ENCODE data around the gene OPRD1. TPM values are rescaled to one million over a fixed set of nuclear protein-coding genes. Genes with fewer than 3 reads are reported as not detected.
A peak's percentile ranks its signal among the peaks of the same experiment; 100 is the strongest.

Gene OPRD1
- total and polyA plus RNA-seq, 7 experiments from 2014 or later: not detected

DNA sequence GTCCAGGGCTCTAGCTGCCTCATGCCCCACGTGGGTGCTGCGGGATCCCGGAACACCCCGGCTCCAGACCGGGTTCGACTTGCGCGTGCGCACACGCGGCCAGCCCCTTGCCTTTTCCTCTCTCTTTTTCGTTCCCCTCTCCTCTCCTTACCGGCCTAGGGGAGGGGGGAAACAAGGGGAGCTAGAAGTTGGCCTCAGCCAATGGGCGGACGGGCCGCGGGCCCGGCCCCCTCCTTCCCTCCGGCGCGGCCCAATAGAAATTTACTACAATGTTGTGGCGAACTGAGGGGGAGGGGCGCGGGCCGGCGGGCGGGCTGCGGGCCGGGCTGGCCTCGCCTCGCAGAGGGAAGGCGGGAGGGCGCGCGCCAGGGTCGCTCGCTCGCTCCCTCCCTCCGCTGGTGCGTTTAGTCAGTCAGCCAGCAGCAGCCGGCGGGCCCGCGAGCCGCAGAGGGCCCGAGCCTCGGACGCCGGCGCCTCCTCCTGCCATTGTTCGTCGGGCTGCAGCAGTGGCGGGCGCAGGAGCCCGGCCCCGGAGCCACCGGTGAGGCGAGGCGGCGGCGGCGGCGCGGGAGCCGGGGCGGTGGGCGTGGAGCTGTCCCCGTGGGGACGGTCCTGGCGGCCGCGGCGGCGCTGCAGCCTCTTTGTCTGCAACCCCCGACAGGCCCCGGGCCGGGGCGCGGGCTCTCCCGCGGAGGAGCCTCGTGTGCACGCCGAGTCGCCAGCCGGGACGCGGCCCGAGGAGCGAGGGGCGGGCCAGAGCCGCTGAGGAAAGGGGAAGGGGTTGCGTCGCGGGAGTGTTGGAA, 102.5 kb downstream of the OPRD1 start, which contains the start of gene EPB41:
EPB41 (plus strand) TSS at position 342 of the 803 bp plus-strand sequence. CDS start 72,869 bp downstream, outside the sequence.
- Histone ChIP-seq H3K4me3 (ENCODE audit: low read length) (peak within 1 kb of the TSS; percentile 91), H3K27me3 (ENCODE audit: control insufficient read depth in 2 of 2, insufficient read depth in 2 of 2, low read length in 2 of 2) (no peaks in the 10 kb centered on the region), H3K4me1 (ENCODE audit: control insufficient read depth in 2 of 2, insufficient read depth in 2 of 2, low read length in 2 of 2) (peaks cover 34 to 37% of the 10 kb centered on the region in 2 donors), H3K27ac (ENCODE audit: low read depth, low read length) (peak within 1 kb of the TSS; percentile 73), H3K9me3 (ENCODE audit: control insufficient read depth in 2 of 3, low read length in 3 of 3) (no peaks in the 10 kb centered on the region), H3K36me3 (ENCODE audit: control insufficient read depth in 2 of 3, insufficient read depth in 3 of 3, low read length in 3 of 3) (peaks cover 0 to 4% (median 0%) of the 10 kb centered on the region in 3 experiments)
- ATAC-seq: peak; percentile 94
- POLR2A ChIA-PET: interaction anchor here (0.5 to 5.8 kb wide), 25 partner anchors 8 to 268 kb away, joined by 3 to 49 read pairs (median 4); partner anchors contain the start of genes GMEB1, RNU11 and SRSF4
- Mint-ChIP-seq H3K36me3 (peaks cover 0 to 12% (median 0%) of the 10 kb centered on the region in 5 donors), H3K4me3 (peak within 1 kb of the TSS; percentile 95 to 100 (median 99)), H3K27ac (peak within 1 kb of the TSS; percentile 87 to 97 (median 96)), H3K4me1 (peaks cover 32 to 51% (median 39%) of the 10 kb centered on the region in 7 donors), H3K9me3 (no peaks in the 10 kb centered on the region), H3K27me3 (no peaks in the 10 kb centered on the region)
- CTCF ChIA-PET: interaction anchor here (0.7 to 1.7 kb wide), 5 partner anchors 13 to 120 kb away, joined by 3 to 8 read pairs (median 3); no protein-coding TSS in a partner anchor
- peak; percentile 81 to 94 (median 87) for DNase-seq
- intact Hi-C loops (cut with micrococcal nuclease): loop anchor here (1.0 to 10.0 kb wide), 6 partner anchors 13 to 1460 kb away; no protein-coding TSS in a partner anchor

- intact Hi-C loops (cut with micrococcal nuclease): loop anchor here (1.0 to 10.0 kb wide), 4 partner anchors 12 to 1460 kb away; no protein-coding TSS in a partner anchor
- peaks cover 37 to 54% (median 47%) of the 10 kb centered on the region in 7 donors for H3K4me1 Mint-ChIP-seq
- peak overlapping the region; percentile 95 to 100 (median 99) for H3K4me3 Mint-ChIP-seq
- H3K27me3 Mint-ChIP-seq: no peaks in the 10 kb centered on the region
- Histone ChIP-seq H3K27me3 (ENCODE audit: control insufficient read depth in 2 of 2, insufficient read depth in 2 of 2, low read length in 2 of 2) (no peaks in the 10 kb centered on the region), H3K27ac (ENCODE audit: low read depth, low read length) (peak overlapping the region; percentile 73), H3K36me3 (ENCODE audit: control insufficient read depth in 2 of 3, insufficient read depth in 3 of 3, low read length in 3 of 3) (peaks cover 0 to 4% (median 0%) of the 10 kb centered on the region in 3 experiments), H3K4me3 (ENCODE audit: low read length) (peak overlapping the region; percentile 91), H3K9me3 (ENCODE audit: control insufficient read depth in 2 of 3, low read length in 3 of 3) (no peaks in the 10 kb centered on the region), H3K4me1 (ENCODE audit: control insufficient read depth in 2 of 2, insufficient read depth in 2 of 2, low read length in 2 of 2) (peaks cover 39 to 41% of the 10 kb centered on the region in 2 donors)
- H3K9me3 Mint-ChIP-seq: no peaks in the 10 kb centered on the region
- DNase-seq (peak; percentile 14 to 70 (median 58)), ATAC-seq (peak; percentile 39)
- peak overlapping the region; percentile 86 to 97 (median 96) for H3K27ac Mint-ChIP-seq
- H3K36me3 Mint-ChIP-seq: peaks cover 0 to 15% (median 0%) of the 10 kb centered on the region in 5 donors
- ChIA-PET POLR2A (interaction anchor here (0.6 to 5.8 kb wide), 14 partner anchors 12 to 266 kb away, joined by 3 to 49 read pairs (median 4); partner anchors contain the start of genes GMEB1 and SRSF4), CTCF (interaction anchor here (1.1 to 1.2 kb wide), 2 partner anchors 29 to 38 kb away, joined by 3 read pairs; no protein-coding TSS in a partner anchor)
These were observed 103.3 kb downstream of the OPRD1 start for GRCh38 chr1:28915031-28915895.

- Mint-ChIP-seq H3K4me3 (peak overlapping the region; percentile 39 to 100 (median 99)), H3K4me1 (peaks cover 42 to 69% (median 62%) of the 10 kb centered on the region in 7 donors), H3K27me3 (no peaks in the 10 kb centered on the region), H3K27ac (peak overlapping the region; percentile 5 to 97 (median 92)), H3K36me3 (peaks cover 0 to 16% (median 0%) of the 10 kb centered on the region in 5 donors), H3K9me3 (no peaks in the 10 kb centered on the region)
- Histone ChIP-seq H3K9me3 (ENCODE audit: control insufficient read depth in 2 of 3, low read length in 3 of 3) (no peaks in the 10 kb centered on the region), H3K36me3 (ENCODE audit: control insufficient read depth in 2 of 3, insufficient read depth in 3 of 3, low read length in 3 of 3) (peaks cover 0 to 4% (median 0%) of the 10 kb centered on the region in 3 experiments), H3K4me3 (ENCODE audit: low read length) (peak overlapping the region; percentile 25), H3K27ac (ENCODE audit: low read depth, low read length) (peak overlapping the region; percentile 73), H3K27me3 (ENCODE audit: control insufficient read depth in 2 of 2, insufficient read depth in 2 of 2, low read length in 2 of 2) (no peaks in the 10 kb centered on the region), H3K4me1 (ENCODE audit: control insufficient read depth in 2 of 2, insufficient read depth in 2 of 2, low read length in 2 of 2) (peaks cover 46 to 48% of the 10 kb centered on the region in 2 donors)
- DNase-seq (no peak), ATAC-seq (no peak)
- POLR2A ChIA-PET: interaction anchor here (1.5 to 5.8 kb wide), 2 partner anchors 9 to 82 kb away, joined by 6 to 49 read pairs; no protein-coding TSS in a partner anchor
- CTCF ChIA-PET: no interaction called here
- intact Hi-C loops (cut with micrococcal nuclease): loop anchor here in 1 of 2 donors (10.0 kb wide), 1 partner anchor 1463 kb away; no protein-coding TSS in a partner anchor
These were observed 105.8 kb downstream of the OPRD1 start for GRCh38 chr1:28917757-28918118.

Other genes starting within 250 kb of the OPRD1 start
- 1 to 10 TPM in 2 of 5 experiments, not detected in 3; 1.1 to 1.2 TPM for gene RAB42, start 219.9 kb upstream of the OPRD1 start, total RNA-seq
- gene RAB42, start 219.9 kb upstream of the OPRD1 start, polyA plus RNA-seq: not detected
- 10 to 100 TPM; 13.0 to 34.6 (median 19.3) TPM for gene TAF12, start 169.1 kb upstream of the OPRD1 start, total RNA-seq
- gene TAF12, start 169.1 kb upstream of the OPRD1 start, polyA plus RNA-seq: 10 to 100 TPM; 37.2 to 41.8 TPM
- gene RNU11, start 163.6 kb upstream of the OPRD1 start, total RNA-seq: not detected
- gene RNU11, start 163.6 kb upstream of the OPRD1 start, polyA plus RNA-seq: not detected
- 10 to 100 TPM; 15.8 to 26.7 (median 18.4) TPM for gene GMEB1, start 143.4 kb upstream of the OPRD1 start, total RNA-seq
- gene GMEB1, start 143.4 kb upstream of the OPRD1 start, polyA plus RNA-seq: 10 to 100 TPM; 11.2 to 20.1 TPM
- 10 to 100 TPM; 64.5 to 72.0 (median 71.5) TPM for gene YTHDF2, start 75.2 kb upstream of the OPRD1 start, total RNA-seq
- 100 to 1,000 TPM; 113 to 139 TPM for gene YTHDF2, start 75.2 kb upstream of the OPRD1 start, polyA plus RNA-seq
- gene EPB41, start 102.4 kb downstream of the OPRD1 start, total RNA-seq: 100 to 1,000 TPM; 150 to 325 (median 175) TPM
- 100 to 1,000 TPM; 115 to 134 TPM for gene EPB41, start 102.4 kb downstream of the OPRD1 start, polyA plus RNA-seq